ENCODE results near the gene VGF. TPM values are rescaled to one million over a fixed set of nuclear protein-coding genes. Genes with fewer than 3 reads are reported as not detected.
"Not testable (repeated sequence)": the region's sequence is repeated elsewhere in the genome, so short reads cannot be mapped to it uniquely, and the experiment has no call there.

The VGF gene
- total RNA-seq, 2 experiments from 2014 or later = not detected

- intact Hi-C loops (cut with micrococcal nuclease) = loop anchor here (2.0 kb wide), 1 partner anchor 16 kb away; no protein-coding TSS in a partner anchor
- ChIA-PET POLR2A (no interaction called here), CTCF (no interaction called here)
- no peaks in the 10 kb centered on the region for H3K9me3 Mint-ChIP-seq
- H3K27me3 Mint-ChIP-seq = peaks cover 37% of the 10 kb centered on the region
- H3K27ac Mint-ChIP-seq = no peak overlapping the region
- no peak for DNase-seq
- H3K4me3 Mint-ChIP-seq = no peak overlapping the region
- H3K4me1 Mint-ChIP-seq (ENCODE audit: low read depth) = peaks cover 16% of the 10 kb centered on the region
- no peaks in the 10 kb centered on the region for H3K36me3 Mint-ChIP-seq
These were observed 45.1 kb downstream of the VGF start for GRCh38 chr7:101120315-101120714.

GRCh38 chr7:101119876-101120275 lies 45.5 kb downstream of the VGF start:
- Mint-ChIP-seq H3K36me3 (no peaks in the 10 kb centered on the region), H3K27me3 (peaks cover 34% of the 10 kb centered on the region), H3K9me3 (no peaks in the 10 kb centered on the region), H3K4me3 (no peak overlapping the region), H3K4me1 (ENCODE audit: low read depth) (peaks cover 14% of the 10 kb centered on the region), H3K27ac (no peak overlapping the region)
- no peak for DNase-seq
- intact Hi-C loops (cut with micrococcal nuclease) = loop anchor here (2.0 kb wide), 1 partner anchor 17 kb away; no protein-coding TSS in a partner anchor
- CTCF ChIA-PET = interaction anchor here (1.7 kb wide), 1 partner anchor 43 kb away, joined by 3 read pairs; no protein-coding TSS in a partner anchor
- POLR2A ChIA-PET = no interaction called here

DNA sequence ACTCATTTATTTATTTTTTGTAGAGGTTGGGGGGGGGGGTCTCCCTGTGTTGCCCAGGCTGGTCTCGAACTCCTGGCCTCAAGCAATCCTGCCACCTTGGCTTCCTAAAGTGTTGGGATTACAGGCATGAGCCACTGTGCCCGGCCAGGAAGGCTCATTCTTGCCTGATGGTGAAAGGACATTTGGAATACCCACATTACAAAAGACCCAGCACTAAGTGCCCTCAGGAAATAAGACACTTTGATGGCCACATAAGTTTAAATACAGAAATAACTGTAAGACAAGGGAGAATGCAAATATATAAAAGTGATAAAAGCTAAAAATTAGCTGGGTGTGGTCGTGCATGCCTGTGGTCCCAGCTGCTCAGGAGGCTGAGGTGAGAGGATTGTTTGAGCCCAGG lies 46.5 kb downstream of the VGF start:
- intact Hi-C loops (cut with micrococcal nuclease) = no loop called here
- no peaks in the 10 kb centered on the region for H3K9me3 Mint-ChIP-seq
- POLR2A ChIA-PET = no interaction called here
- no peak overlapping the region for H3K4me3 Mint-ChIP-seq
- CTCF ChIA-PET = interaction anchor here (1.0 to 2.0 kb wide), 3 partner anchors 25 to 60 kb away, joined by 3 to 5 read pairs (median 3); no protein-coding TSS in a partner anchor
- no peak overlapping the region for H3K27ac Mint-ChIP-seq
- H3K27me3 Mint-ChIP-seq = peaks cover 29% of the 10 kb centered on the region
- no peaks in the 10 kb centered on the region for H3K36me3 Mint-ChIP-seq
- H3K4me1 Mint-ChIP-seq (ENCODE audit: low read depth) = peaks cover 7% of the 10 kb centered on the region
- no peak for DNase-seq

GRCh38 chr7:101116898-101117297 lies 48.5 kb downstream of the VGF start:
- intact Hi-C loops (cut with micrococcal nuclease) = no loop called here
- Mint-ChIP-seq H3K27ac (no peak overlapping the region), H3K9me3 (no peaks in the 10 kb centered on the region), H3K4me1 (ENCODE audit: low read depth) (peaks cover under 1% of the 10 kb centered on the region), H3K4me3 (no peak overlapping the region), H3K36me3 (no peaks in the 10 kb centered on the region), H3K27me3 (peaks cover 12% of the 10 kb centered on the region)
- POLR2A ChIA-PET = no interaction called here
- CTCF ChIA-PET = interaction anchor here (0.6 to 2.0 kb wide), 2 partner anchors 27 to 76 kb away, joined by 3 to 5 read pairs; no protein-coding TSS in a partner anchor
- DNase-seq = no peak

GRCh38 chr7:101115215-101115614 lies 50.2 kb downstream of the VGF start:
- Mint-ChIP-seq H3K36me3 (no peaks in the 10 kb centered on the region), H3K4me1 (ENCODE audit: low read depth) (no peaks in the 10 kb centered on the region), H3K4me3 (no peak overlapping the region), H3K27me3 (peaks cover 9% of the 10 kb centered on the region), H3K27ac (no peak overlapping the region), H3K9me3 (no peaks in the 10 kb centered on the region)
- CTCF ChIA-PET = no interaction called here
- intact Hi-C loops (cut with micrococcal nuclease) = no loop called here
- no peak for DNase-seq
- POLR2A ChIA-PET = no interaction called here

GRCh38 chr7:101114492-101114891 lies 50.9 kb downstream of the VGF start:
- no peaks in the 10 kb centered on the region for H3K4me1 Mint-ChIP-seq (ENCODE audit: low read depth)
- ChIA-PET CTCF (no interaction called here), POLR2A (no interaction called here)
- no peak overlapping the region for H3K27ac Mint-ChIP-seq
- peaks cover 5% of the 10 kb centered on the region for H3K27me3 Mint-ChIP-seq
- DNase-seq = no peak
- no peak overlapping the region for H3K4me3 Mint-ChIP-seq
- intact Hi-C loops (cut with micrococcal nuclease) = no loop called here
- H3K9me3 Mint-ChIP-seq = no peaks in the 10 kb centered on the region
- no peaks in the 10 kb centered on the region for H3K36me3 Mint-ChIP-seq

- ChIA-PET POLR2A (no interaction called here), CTCF (interaction anchor here (1.3 kb wide), 2 partner anchors 17 to 30 kb away, joined by 3 read pairs; no protein-coding TSS in a partner anchor)
- no peak for DNase-seq
- H3K4me1 Mint-ChIP-seq (ENCODE audit: low read depth) = no peaks in the 10 kb centered on the region
- H3K9me3 Mint-ChIP-seq = no peaks in the 10 kb centered on the region
- H3K36me3 Mint-ChIP-seq = no peaks in the 10 kb centered on the region
- no peak overlapping the region for H3K4me3 Mint-ChIP-seq
- no peak overlapping the region for H3K27ac Mint-ChIP-seq
- intact Hi-C loops (cut with micrococcal nuclease) = no loop called here
- peaks cover 2% of the 10 kb centered on the region for H3K27me3 Mint-ChIP-seq
These were observed 51.5 kb downstream of the VGF start for GRCh38 chr7:101113836-101114235.

DNA sequence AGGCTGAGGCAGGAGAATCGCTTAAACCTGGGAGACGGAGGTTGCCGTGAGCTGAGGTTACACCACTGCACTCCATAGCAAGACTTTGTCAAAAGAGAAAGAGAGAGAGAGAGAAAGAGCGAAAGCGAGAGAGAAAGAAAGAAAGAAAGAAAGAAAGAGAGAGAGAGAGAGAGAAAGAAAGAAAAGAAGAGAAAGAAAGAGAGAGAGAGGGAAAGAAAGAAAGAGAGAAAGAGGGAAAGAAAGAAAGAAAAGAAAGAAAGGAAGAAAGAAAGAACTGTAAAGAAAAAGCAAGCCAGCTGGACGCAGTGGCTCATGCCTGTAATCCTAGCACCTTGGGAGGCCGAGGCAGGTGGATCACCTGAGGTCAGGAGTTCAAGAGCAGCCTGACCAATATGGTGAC lies 52.2 kb downstream of the VGF start:
- H3K9me3 Mint-ChIP-seq; DNase-seq; H3K27ac Mint-ChIP-seq; intact Hi-C loops (cut with micrococcal nuclease); H3K36me3 Mint-ChIP-seq; H3K4me1 Mint-ChIP-seq (ENCODE audit: low read depth); POLR2A ChIA-PET; H3K4me3 Mint-ChIP-seq; H3K27me3 Mint-ChIP-seq: not testable (repeated sequence)
- CTCF ChIA-PET = interaction anchor here (1.3 kb wide), 2 partner anchors 16 to 31 kb away, joined by 3 read pairs; no protein-coding TSS in a partner anchor

Small RNAs within 50 kb of the gene (microRNA-seq; reads per million reads assigned to microRNA genes)
- gene MIR4653 (ENCODE audit: borderline microRNAs expressed, borderline number of aligned reads, borderline replicate concordance) = not detected

Other genes starting within 250 kb of the VGF start
- under 1 TPM in 1 of 2 experiments, not detected in 1; 0.29 TPM for gene MUC3A, start 216.0 kb downstream of the VGF start, total RNA-seq
- 1 to 10 TPM in 1 of 2 experiments, under 1 TPM in 1; 0.48 to 1.0 TPM for gene MUC12, start 196.0 kb downstream of the VGF start, total RNA-seq
- gene MUC17, start 145.5 kb downstream of the VGF start, total RNA-seq = not detected
- 10 to 100 TPM; 42.3 to 44.5 TPM for gene TRIM56, start 80.1 kb downstream of the VGF start, total RNA-seq
- gene SERPINE1, start 38.5 kb downstream of the VGF start, total RNA-seq = under 1 TPM in 1 of 2 experiments, not detected in 1; 0.12 TPM
- 10 to 100 TPM; 41.1 to 44.7 TPM for gene AP1S1, start 11.1 kb downstream of the VGF start, total RNA-seq
- gene NAT16, start 14.7 kb upstream of the VGF start, total RNA-seq = not detected
- not detected for gene MOGAT3, start 35.5 kb upstream of the VGF start, total RNA-seq
- gene PLOD3, start 52.0 kb upstream of the VGF start, total RNA-seq = 10 to 100 TPM; 37.1 to 43.4 TPM
- gene ZNHIT1, start 52.6 kb upstream of the VGF start, total RNA-seq = 10 to 100 TPM; 40.2 to 42.8 TPM
- 10 to 100 TPM; 12.2 to 13.7 TPM for gene CLDN15, start 72.2 kb upstream of the VGF start, total RNA-seq
- 10 to 100 TPM; 96.1 to 98.7 TPM for gene FIS1, start 79.5 kb upstream of the VGF start, total RNA-seq
- gene IFT22, start 156.2 kb upstream of the VGF start, total RNA-seq = 1 to 10 TPM; 6.1 to 7.7 TPM
- gene COL26A1, start 197.3 kb upstream of the VGF start, total RNA-seq = not detected